PC-3 (cell line): Measurements from ENCODE around the gene TMEM98.

Experiments used
- CTCF ChIP-seq: fragments of 300-600 bp; sonication (generic); conservative IDR thresholded peaks from 2 replicates; pipeline ENCODE4 v1.5.1; 2017; ENCODE audit warnings: antibody characterized with exemption, low read depth, mild to moderate bottlenecking, low read length
- EZH2 ChIP-seq: fragments of 300-600 bp; sonication (generic); IDR thresholded peaks from one replicate; pipeline ENCODE4 v1.6.1; 2017; ENCODE audit warnings: antibody characterized with exemption, mild to moderate bottlenecking, low read length; ENCODE audit not compliant: unreplicated experiment
- EZH2phosphoT487 ChIP-seq: fragments of 300-600 bp; sonication (generic); IDR thresholded peaks from 2 replicates; pipeline ENCODE4 v1.6.1; 2018; ENCODE audit warnings: mild to moderate bottlenecking, antibody characterized with exemption, low read length, borderline replicate concordance

DNA sequence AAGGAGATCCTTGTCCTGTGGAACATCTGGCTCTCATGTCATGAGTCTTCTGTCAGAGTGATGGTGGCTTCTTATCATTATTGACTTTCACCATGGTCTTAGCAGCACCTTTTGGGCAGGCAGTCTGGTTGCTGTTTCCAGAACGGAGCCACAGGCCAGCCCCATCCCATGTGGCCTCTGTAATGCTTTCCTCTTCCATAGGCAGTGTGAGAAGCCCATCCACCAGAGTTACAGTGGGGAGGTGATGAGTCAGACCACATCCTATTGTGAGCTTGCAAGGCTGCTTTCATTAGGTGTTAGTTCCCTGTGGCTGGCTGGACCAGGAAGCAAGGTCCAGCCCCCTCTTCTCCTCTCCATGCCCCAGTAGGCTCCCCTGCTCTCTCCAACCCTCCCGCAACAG, 32.9 kb downstream of the TMEM98 start:
- TF ChIP-seq CTCF = no peak
- no peak for TF ChIP-seq EZH2phosphoT487
- TF ChIP-seq EZH2 = no peak
